ENCODE data around the gene GPR15. TPM values are rescaled to one million over a fixed set of nuclear protein-coding genes. Genes with fewer than 3 reads are reported as not detected.

Gene GPR15
- total RNA-seq, 2 donors from 2014 or later: not detected

DNA sequence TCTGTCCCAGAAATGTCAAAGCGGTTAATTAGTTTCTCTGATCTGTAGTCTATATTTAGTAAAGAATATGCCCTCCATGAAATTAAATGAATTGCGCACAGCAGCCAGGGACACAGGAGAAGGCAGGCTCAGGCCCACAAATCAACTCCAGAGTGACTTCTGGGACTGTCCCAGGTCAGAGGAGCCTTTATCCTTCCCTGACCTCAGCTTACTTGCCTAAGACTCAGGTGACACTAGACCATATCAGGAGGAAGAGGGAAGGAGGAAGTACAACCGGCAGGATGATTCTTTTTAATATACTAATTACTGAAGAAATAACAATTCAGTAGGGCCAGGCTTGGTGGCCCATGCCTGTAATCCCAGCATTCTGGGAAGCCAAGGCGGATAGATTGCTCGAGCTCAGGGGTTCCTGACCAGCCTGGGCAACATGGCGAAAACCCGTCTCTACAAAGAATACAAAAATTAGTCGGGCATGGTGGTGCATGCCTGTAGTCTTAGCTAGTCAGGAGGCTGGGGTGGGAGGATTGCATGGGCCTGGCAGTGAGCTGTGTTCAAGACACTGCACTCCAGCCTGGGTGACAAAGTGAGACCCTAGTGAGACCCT, 1.8 kb upstream of the GPR15 start:
- Histone ChIP-seq H3K27me3 (replicated peaks; ENCODE audit: insufficient read depth) (no peaks in the 10 kb centered on the region), H3K4me3 (no peak overlapping the region), H3K4me1 (replicated peaks) (no peaks in the 10 kb centered on the region), H3K36me3 (no peaks in the 10 kb centered on the region), H3K9me3 (no peaks in the 10 kb centered on the region), H3K27ac (no peak overlapping the region)
- TF ChIP-seq, protein P1, sequence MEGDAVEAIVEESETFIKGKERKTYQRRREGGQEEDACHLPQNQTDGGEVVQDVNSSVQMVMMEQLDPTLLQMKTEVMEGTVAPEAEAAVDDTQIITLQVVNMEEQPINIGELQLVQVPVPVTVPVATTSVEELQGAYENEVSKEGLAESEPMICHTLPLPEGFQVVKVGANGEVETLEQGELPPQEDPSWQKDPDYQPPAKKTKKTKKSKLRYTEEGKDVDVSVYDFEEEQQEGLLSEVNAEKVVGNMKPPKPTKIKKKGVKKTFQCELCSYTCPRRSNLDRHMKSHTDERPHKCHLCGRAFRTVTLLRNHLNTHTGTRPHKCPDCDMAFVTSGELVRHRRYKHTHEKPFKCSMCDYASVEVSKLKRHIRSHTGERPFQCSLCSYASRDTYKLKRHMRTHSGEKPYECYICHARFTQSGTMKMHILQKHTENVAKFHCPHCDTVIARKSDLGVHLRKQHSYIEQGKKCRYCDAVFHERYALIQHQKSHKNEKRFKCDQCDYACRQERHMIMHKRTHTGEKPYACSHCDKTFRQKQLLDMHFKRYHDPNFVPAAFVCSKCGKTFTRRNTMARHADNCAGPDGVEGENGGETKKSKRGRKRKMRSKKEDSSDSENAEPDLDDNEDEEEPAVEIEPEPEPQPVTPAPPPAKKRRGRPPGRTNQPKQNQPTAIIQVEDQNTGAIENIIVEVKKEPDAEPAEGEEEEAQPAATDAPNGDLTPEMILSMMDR (IDR thresholded peaks at IDR 0.05): no peak
- TF ChIP-seq POLR2AphosphoS5 (IDR thresholded peaks at IDR 0.05) (no peak), POLR2A (IDR thresholded peaks at IDR 0.05) (no peak)
- intact Hi-C loops (cut with DNase I): no loop called here
- no peak for DNase-seq (ENCODE audit: low spot score)
- WGBS: 90% methylated on average over 8 of the region's 8 CpGs

DNA sequence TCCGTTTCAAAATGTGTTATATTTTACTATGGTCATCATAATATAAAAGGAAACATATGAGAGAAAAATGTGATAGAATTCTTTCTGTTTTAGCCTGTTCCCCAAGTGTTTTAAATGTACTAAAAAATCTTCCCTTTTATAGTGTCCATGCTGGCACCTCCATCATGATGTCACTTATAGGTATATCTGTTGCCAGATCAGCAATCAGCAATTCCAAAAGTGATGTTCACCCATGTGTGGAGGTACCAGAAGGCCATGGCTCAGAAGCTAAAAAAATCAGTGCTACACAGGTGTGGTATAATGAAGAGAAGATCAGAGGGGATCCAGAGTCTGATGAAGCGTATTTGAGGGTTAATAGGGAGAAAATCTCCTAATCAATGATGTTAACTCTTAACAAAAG, 1.1 kb upstream of the GPR15 start:
- intact Hi-C loops (cut with DNase I): no loop called here
- Histone ChIP-seq H3K27me3 (replicated peaks; ENCODE audit: insufficient read depth) (no peaks in the 10 kb centered on the region), H3K36me3 (no peaks in the 10 kb centered on the region), H3K4me1 (replicated peaks) (no peaks in the 10 kb centered on the region), H3K4me3 (no peak overlapping the region), H3K27ac (no peak overlapping the region), H3K9me3 (no peaks in the 10 kb centered on the region)
- DNase-seq (ENCODE audit: low spot score): no peak
- TF ChIP-seq POLR2A (IDR thresholded peaks at IDR 0.05): no peak
- no peak for TF ChIP-seq POLR2AphosphoS5 (IDR thresholded peaks at IDR 0.05)
- TF ChIP-seq, protein P1 (IDR thresholded peaks at IDR 0.05): no peak
- 96% methylated on average over 2 of the region's 2 CpGs for WGBS

DNA sequence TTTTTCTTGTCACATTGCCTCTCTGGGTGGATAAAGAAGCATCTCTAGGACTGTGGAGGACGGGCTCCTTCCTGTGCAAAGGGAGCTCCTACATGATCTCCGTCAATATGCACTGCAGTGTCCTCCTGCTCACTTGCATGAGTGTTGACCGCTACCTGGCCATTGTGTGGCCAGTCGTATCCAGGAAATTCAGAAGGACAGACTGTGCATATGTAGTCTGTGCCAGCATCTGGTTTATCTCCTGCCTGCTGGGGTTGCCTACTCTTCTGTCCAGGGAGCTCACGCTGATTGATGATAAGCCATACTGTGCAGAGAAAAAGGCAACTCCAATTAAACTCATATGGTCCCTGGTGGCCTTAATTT, 478 bp downstream of the GPR15 start:
- Histone ChIP-seq H3K36me3 (no peaks in the 10 kb centered on the region), H3K4me3 (no peak overlapping the region), H3K27ac (no peak overlapping the region), H3K27me3 (replicated peaks; ENCODE audit: insufficient read depth) (no peaks in the 10 kb centered on the region), H3K4me1 (replicated peaks) (no peaks in the 10 kb centered on the region), H3K9me3 (no peaks in the 10 kb centered on the region)
- TF ChIP-seq POLR2A (IDR thresholded peaks at IDR 0.05) (no peak), POLR2AphosphoS5 (IDR thresholded peaks at IDR 0.05) (no peak)
- TF ChIP-seq, protein P1 (IDR thresholded peaks at IDR 0.05): no peak
- DNase-seq (ENCODE audit: low spot score): no peak
- intact Hi-C loops (cut with DNase I): no loop called here
- WGBS: 91% methylated on average over 5 of the region's 5 CpGs

DNA sequence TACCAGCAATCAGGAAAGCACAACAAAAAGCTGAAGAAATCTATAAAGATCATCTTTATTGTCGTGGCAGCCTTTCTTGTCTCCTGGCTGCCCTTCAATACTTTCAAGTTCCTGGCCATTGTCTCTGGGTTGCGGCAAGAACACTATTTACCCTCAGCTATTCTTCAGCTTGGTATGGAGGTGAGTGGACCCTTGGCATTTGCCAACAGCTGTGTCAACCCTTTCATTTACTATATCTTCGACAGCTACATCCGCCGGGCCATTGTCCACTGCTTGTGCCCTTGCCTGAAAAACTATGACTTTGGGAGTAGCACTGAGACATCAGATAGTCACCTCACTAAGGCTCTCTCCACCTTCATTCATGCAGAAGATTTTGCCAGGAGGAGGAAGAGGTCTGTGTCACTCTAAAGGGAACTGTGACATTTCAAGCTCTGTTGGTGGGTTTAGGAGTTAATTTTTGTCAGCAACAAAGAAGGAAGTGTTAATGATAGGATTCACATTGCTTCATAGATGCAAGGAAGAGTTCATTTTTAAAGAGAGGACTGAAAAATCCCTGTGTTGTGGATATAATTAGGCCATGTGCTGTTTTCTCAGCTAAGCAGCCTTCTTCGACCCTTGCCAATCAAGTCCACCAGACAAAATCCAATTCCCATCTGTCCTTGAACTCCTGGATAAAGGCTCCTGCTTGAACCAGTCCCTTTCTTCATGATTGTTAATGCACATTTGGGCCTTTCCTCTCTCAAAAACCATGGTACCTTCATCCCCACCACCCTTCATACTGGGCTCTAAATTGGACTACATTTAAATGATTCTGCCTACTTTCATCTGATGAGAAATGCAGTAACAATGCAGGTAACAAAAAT, 1.2 kb downstream of the GPR15 start:
- TF ChIP-seq POLR2A (IDR thresholded peaks at IDR 0.05) (no peak), POLR2AphosphoS5 (IDR thresholded peaks at IDR 0.05) (no peak)
- TF ChIP-seq, protein P1 (IDR thresholded peaks at IDR 0.05): no peak
- 70% methylated on average over 6 of the region's 6 CpGs for WGBS

DNA sequence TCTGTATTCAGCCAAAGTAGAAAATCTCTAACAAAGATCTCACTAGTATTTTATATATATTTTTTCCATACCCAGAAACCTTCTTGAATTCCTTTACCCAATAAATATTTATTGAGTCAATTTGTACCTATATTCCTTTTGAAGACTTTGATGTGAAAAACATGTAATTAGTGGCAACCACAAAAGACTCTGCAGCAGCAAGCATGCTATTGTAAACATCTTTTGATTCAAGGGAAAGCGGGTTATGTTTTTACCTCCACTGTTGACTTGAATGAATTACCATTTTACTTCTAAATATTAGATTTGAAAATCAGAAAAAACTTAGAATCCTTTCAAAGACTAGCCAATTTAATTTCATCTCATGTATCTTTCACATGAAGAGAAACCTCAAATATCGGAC, 2.4 kb downstream of the GPR15 start:
- 92% methylated on average over 2 of the region's 2 CpGs for WGBS
- Histone ChIP-seq H3K4me3 (no peak overlapping the region), H3K9me3 (no peaks in the 10 kb centered on the region), H3K4me1 (replicated peaks) (no peaks in the 10 kb centered on the region), H3K36me3 (no peaks in the 10 kb centered on the region), H3K27ac (no peak overlapping the region), H3K27me3 (replicated peaks; ENCODE audit: insufficient read depth) (no peaks in the 10 kb centered on the region)
- TF ChIP-seq POLR2A (IDR thresholded peaks at IDR 0.05) (no peak), POLR2AphosphoS5 (IDR thresholded peaks at IDR 0.05) (no peak)
- TF ChIP-seq, protein P1 (IDR thresholded peaks at IDR 0.05): no peak
- intact Hi-C loops (cut with DNase I): no loop called here
- DNase-seq (ENCODE audit: low spot score): no peak

More for the DNA sequence above, 1.2 kb downstream of the GPR15 start:
- Histone ChIP-seq H3K36me3 (no peaks in the 10 kb centered on the region), H3K4me1 (replicated peaks) (no peaks in the 10 kb centered on the region), H3K9me3 (no peaks in the 10 kb centered on the region), H3K4me3 (no peak overlapping the region), H3K27me3 (replicated peaks; ENCODE audit: insufficient read depth) (no peaks in the 10 kb centered on the region), H3K27ac (no peak overlapping the region)
- no peak for DNase-seq (ENCODE audit: low spot score)
- intact Hi-C loops (cut with DNase I): no loop called here

All from prostate gland (tissue), 2 donors.